DND-41 (cell line): ENCODE data around the gene ARHGAP26.
A peak's percentile ranks its signal among the peaks of the same experiment; 100 is the strongest.

ENCODE experiments used
- ATAC-seq: fragments of 200-7000 bp; cut with Tn5 transposase; 3 replicates; pipeline ENCODE4 v1.9.1; 2021; ENCODE audit warnings: low read depth; ENCODE audit not compliant: insufficient read depth
- DNase-seq: peaks from one replicate; pipeline ENCODE4 v3.0.0-alpha.2; 2020
- H2AFZ ChIP-seq: 2 replicates; pipeline ENCODE4 v1.6.0; 2012; ENCODE audit warnings: low read depth, low read length
- H3K27ac ChIP-seq: 2 replicates; pipeline ENCODE4 v1.5.1; 2012; ENCODE audit warnings: low read length, inconsistent platforms
- H3K27me3 ChIP-seq: fragments of 200-600 bp; sonication (generic); 2 replicates; pipeline ENCODE4 v1.6.0; 2012; ENCODE audit warnings: low read length, mild to moderate bottlenecking, inconsistent platforms; ENCODE audit not compliant: insufficient read depth, poor library complexity
- H3K36me3 ChIP-seq: 2 replicates; pipeline ENCODE4 v1.5.1; 2012; ENCODE audit warnings: low read length, inconsistent platforms; ENCODE audit not compliant: insufficient read depth
- H3K4me1 ChIP-seq: 2 replicates; pipeline ENCODE4 v1.5.1; 2012; ENCODE audit warnings: mild to moderate bottlenecking, low read length; ENCODE audit not compliant: insufficient read depth
- H3K4me2 ChIP-seq: 2 replicates; pipeline ENCODE4 v1.6.0; 2012; ENCODE audit warnings: mild to moderate bottlenecking, moderate library complexity, low read length, inconsistent platforms; ENCODE audit not compliant: insufficient read depth
- H3K4me3 ChIP-seq, 2 experiments: fragments of 200-600 bp in 1 of 2; shearing (Covaris generic) in 1 of 2; 2 replicates each; pipeline ENCODE4 v1.5.1; 2012 to 2016; ENCODE audit warnings: inconsistent platforms in 2 of 2, low read length in 2 of 2, mild to moderate bottlenecking in 2 of 2, low read depth in 1 of 2, moderate library complexity in 1 of 2
- H3K79me2 ChIP-seq: 2 replicates; pipeline ENCODE4 v1.6.0; 2012; ENCODE audit warnings: low read length, inconsistent platforms; ENCODE audit not compliant: insufficient read depth
- H3K9ac ChIP-seq: 2 replicates; pipeline ENCODE4 v1.6.0; 2012; ENCODE audit warnings: low read depth, mild to moderate bottlenecking, inconsistent platforms, low read length, moderate library complexity
- H3K9me3 ChIP-seq: 2 replicates; pipeline ENCODE4 v1.5.1; 2012; ENCODE audit warnings: low read length, moderate library complexity, mild to moderate bottlenecking, inconsistent platforms; ENCODE audit not compliant: insufficient read depth, severe bottlenecking
- H4K20me1 ChIP-seq: 2 replicates; pipeline ENCODE4 v1.6.0; 2012; ENCODE audit warnings: low read length; ENCODE audit not compliant: insufficient read depth
- CTCF ChIP-seq: IDR thresholded peaks from 2 replicates; pipeline ENCODE4 v1.5.1; 2012; ENCODE audit warnings: borderline replicate concordance, low read length, moderate library complexity, mild to moderate bottlenecking; ENCODE audit not compliant: poor library complexity, severe bottlenecking; ENCODE audit errors: extremely low read depth
- EZH2 ChIP-seq: IDR thresholded peaks from 3 replicates; pipeline ENCODE4 v1.6.1; 2012; ENCODE audit warnings: borderline replicate concordance, low read depth, mild to moderate bottlenecking, moderate library complexity, low read length, inconsistent platforms; ENCODE audit not compliant: severe bottlenecking

The ARHGAP26 gene

GRCh38 chr5:143229896-143230675 lies 459.9 kb downstream of the ARHGAP26 start:
- H3K4me3 ChIP-seq, result peak overlapping the region; percentile 1 to 60; a peak in 3 of 4 replicates
- no peaks in the 10 kb centered on the region for H3K9me3 ChIP-seq
- DNase-seq (peak; percentile 74), ATAC-seq (peak; percentile 85)
- H3K36me3 ChIP-seq, result no peaks in the 10 kb centered on the region
- no peaks in the 10 kb centered on the region for H3K79me2 ChIP-seq
- peak overlapping the region; percentile 94 for H3K27ac ChIP-seq
- H3K9ac ChIP-seq, result peak overlapping the region; percentile 61
- H2AFZ ChIP-seq, result peak overlapping the region; percentile 78
- TF ChIP-seq EZH2 (no peak), CTCF (no peak)
- peak overlapping the region; percentile 83 for H3K4me2 ChIP-seq
- peaks cover 46% of the 10 kb centered on the region for H3K4me1 ChIP-seq
- H3K27me3 ChIP-seq, result no peaks in the 10 kb centered on the region
- H4K20me1 ChIP-seq, result no peaks in the 10 kb centered on the region

GRCh38 chr5:143230676-143230996 lies 460.5 kb downstream of the ARHGAP26 start:
- no peaks in the 10 kb centered on the region for H3K27me3 ChIP-seq
- H3K27ac ChIP-seq, result peak overlapping the region; percentile 94
- H3K4me3 ChIP-seq, result peak overlapping the region in 1 of 2 experiments; percentile 60; a peak in 1 of 4 replicates
- H3K36me3 ChIP-seq, result no peaks in the 10 kb centered on the region
- no peaks in the 10 kb centered on the region for H3K79me2 ChIP-seq
- peak overlapping the region; percentile 78; the same call in 1 of the 2 replicates for H2AFZ ChIP-seq
- H3K4me2 ChIP-seq, result peak overlapping the region; percentile 83
- peaks cover 46% of the 10 kb centered on the region for H3K4me1 ChIP-seq
- no peak for DNase-seq
- TF ChIP-seq CTCF (no peak), EZH2 (no peak)
- H3K9ac ChIP-seq, result peak overlapping the region; percentile 61
- no peaks in the 10 kb centered on the region for H4K20me1 ChIP-seq
- no peaks in the 10 kb centered on the region for H3K9me3 ChIP-seq
- no peak for ATAC-seq

GRCh38 chr5:143231416-143231815 lies 461.2 kb downstream of the ARHGAP26 start:
- H2AFZ ChIP-seq, result no peak overlapping the region
- no peaks in the 10 kb centered on the region for H3K36me3 ChIP-seq
- peak overlapping the region; percentile 94 for H3K27ac ChIP-seq
- ATAC-seq, result no peak
- TF ChIP-seq CTCF (no peak), EZH2 (no peak)
- no peaks in the 10 kb centered on the region for H3K27me3 ChIP-seq
- H3K4me3 ChIP-seq, result no peak overlapping the region
- H4K20me1 ChIP-seq, result no peaks in the 10 kb centered on the region
- no peak overlapping the region for H3K9ac ChIP-seq
- no peak for DNase-seq
- H3K4me1 ChIP-seq, result peaks cover 46% of the 10 kb centered on the region
- H3K9me3 ChIP-seq, result no peaks in the 10 kb centered on the region
- H3K79me2 ChIP-seq, result no peaks in the 10 kb centered on the region
- H3K4me2 ChIP-seq, result no peak overlapping the region; the same call in 1 of the 2 replicates
